Liver (tissue), 9 donors: Measurements from ENCODE around the gene SCAMP4. TPM values are rescaled to one million over a fixed set of nuclear protein-coding genes. Genes with fewer than 3 reads are reported as not detected.

Experiments
- DNase-seq: peaks from one replicate; pipeline ENCODE4 v3.0.0-alpha.2; 2017; ENCODE audit warnings: low spot score
- H3K27ac ChIP-seq, 2 donors: one replicate each; pipeline ENCODE4 v1.7.0; 2013; ENCODE audit warnings: inconsistent platforms in 2 of 2, low read length in 2 of 2, control low read depth in 1 of 2, low read depth in 1 of 2, mild to moderate bottlenecking in 1 of 2
- H3K27me3 ChIP-seq, 4 donors: one replicate each; pipeline versions ENCODE4 v1.6.1 to v1.7.0; 2013; ENCODE audit warnings: low read length in 3 of 4, inconsistent platforms in 1 of 4, mild to moderate bottlenecking in 1 of 4, moderate library complexity in 1 of 4; ENCODE audit not compliant: control insufficient read depth in 4 of 4, insufficient read depth in 4 of 4
- H3K36me3 ChIP-seq, 4 donors: one replicate each; pipeline versions ENCODE4 v1.6.1 to v1.7.0; 2013; ENCODE audit warnings: low read length in 3 of 4, mild to moderate bottlenecking in 3 of 4, low read depth in 1 of 4, moderate library complexity in 1 of 4; ENCODE audit not compliant: control insufficient read depth in 4 of 4, insufficient read depth in 3 of 4
- H3K4me1 ChIP-seq, 4 donors: one replicate each; pipeline versions ENCODE4 v1.6.1 to v1.7.0; 2013; ENCODE audit warnings: low read length in 3 of 4, mild to moderate bottlenecking in 3 of 4, moderate library complexity in 1 of 4; ENCODE audit not compliant: control insufficient read depth in 4 of 4, insufficient read depth in 4 of 4
- H3K4me3 ChIP-seq, 3 donors: one replicate each; pipeline versions ENCODE4 v1.6.1 to v1.7.0; 2013; ENCODE audit warnings: low read length in 3 of 3, control low read depth in 1 of 3, low read depth in 1 of 3, mild to moderate bottlenecking in 1 of 3
- H3K9ac ChIP-seq, 2 donors: one replicate each; pipeline ENCODE4 v1.7.0; 2013; ENCODE audit warnings: low read length in 2 of 2, mild to moderate bottlenecking in 2 of 2, moderate library complexity in 2 of 2, control low read depth in 1 of 2, low read depth in 1 of 2
- H3K9me3 ChIP-seq, 4 donors: one replicate each; pipeline versions ENCODE4 v1.6.1 to v1.7.0; 2013; ENCODE audit warnings: low read length in 3 of 4; ENCODE audit not compliant: control insufficient read depth in 4 of 4
- EGR1 ChIP-seq, 2 donors: IDR thresholded peaks; 2 replicates each; pipeline ENCODE4 v1.6.1; 2016 to 2018; ENCODE audit warnings: antibody characterized with exemption in 2 of 2, low read depth in 2 of 2
- FOXA1 ChIP-seq: IDR thresholded peaks from 2 replicates; pipeline ENCODE4 v1.6.1; 2016; ENCODE audit warnings: antibody characterized with exemption
- FOXA2 ChIP-seq: IDR thresholded peaks from 2 replicates; pipeline ENCODE4 v1.6.1; 2016; ENCODE audit warnings: antibody characterized with exemption
- GABPA ChIP-seq, 2 donors: IDR thresholded peaks in 1 of 2; conservative IDR thresholded peaks in 1 of 2; 2 replicates each; pipeline ENCODE4 v1.6.1; 2016; ENCODE audit warnings: antibody characterized with exemption in 2 of 2, mild to moderate bottlenecking in 1 of 2, moderate library complexity in 1 of 2
- HNF4A ChIP-seq, 2 donors: conservative IDR thresholded peaks; 2 replicates each; pipeline ENCODE4 v1.6.1; 2016; ENCODE audit warnings: antibody characterized with exemption in 2 of 2, mild to moderate bottlenecking in 2 of 2
- HNF4G ChIP-seq: IDR thresholded peaks from 2 replicates; pipeline ENCODE4 v1.6.1; 2016; ENCODE audit warnings: antibody characterized with exemption
- JUND ChIP-seq, 2 donors: IDR thresholded peaks; 2 replicates each; pipeline ENCODE4 v1.6.1; 2016; ENCODE audit warnings: antibody characterized with exemption in 2 of 2
- NR2F2 ChIP-seq: IDR thresholded peaks from 2 replicates; pipeline ENCODE4 v1.6.1; 2016; ENCODE audit warnings: antibody characterized with exemption
- RAD21 ChIP-seq, 2 donors: IDR thresholded peaks; 2 replicates each; pipeline ENCODE4 v1.6.1; 2016; ENCODE audit warnings: antibody characterized with exemption in 2 of 2, mild to moderate bottlenecking in 2 of 2
- REST ChIP-seq: IDR thresholded peaks from 2 replicates; pipeline ENCODE4 v1.6.1; 2016; ENCODE audit warnings: antibody characterized with exemption, mild to moderate bottlenecking
- RXRA ChIP-seq, 2 donors: IDR thresholded peaks; 2 replicates each; pipeline ENCODE4 v1.6.1; 2017 to 2018; ENCODE audit warnings: antibody characterized with exemption in 2 of 2, mild to moderate bottlenecking in 1 of 2
- SP1 ChIP-seq: IDR thresholded peaks from 2 replicates; pipeline ENCODE4 v1.6.1; 2018; ENCODE audit warnings: antibody characterized with exemption, mild to moderate bottlenecking
- TAF1 ChIP-seq: conservative IDR thresholded peaks from 2 replicates; pipeline ENCODE4 v1.6.1; 2016; ENCODE audit warnings: antibody characterized with exemption, mild to moderate bottlenecking
- YY1 ChIP-seq: IDR thresholded peaks from 2 replicates; pipeline ENCODE4 v1.6.1; 2016; ENCODE audit warnings: antibody characterized with exemption, mild to moderate bottlenecking
- ZBTB33 ChIP-seq: IDR thresholded peaks from 2 replicates; pipeline ENCODE4 v1.6.1; 2016; ENCODE audit warnings: antibody characterized with exemption
- WGBS: extraction: QIAGEN DNeasy Blood & Tissue Kit; methylation state at CpG from one replicate; pipeline ENCODE4 v1.1.7; 2013; 5-methylcytosine and 5-hydroxymethylcytosine counted together
- polyA plus RNA-seq, 2 donors: library from polyadenylated mRNA; stranded (reverse) in 1 of 2; unstranded in 1 of 2; fragments of 200-250 nt in 1 of 2; fragments of >200 nt in 1 of 2; fragmentation: Nextera tagmentation in 1 of 2; extraction: Ambion mirVana in 1 of 2; gene quantifications; one replicate each; pipeline versions ENCODE4 v1.2.1 to v1.2.3, GENCODE V29; 2013 to 2015
- total RNA-seq, 2 donors: library from RNA; depleted of rRNA; stranded (reverse); fragments of >200 nt; gene quantifications; one replicate each; pipeline ENCODE4 v1.2.3, GENCODE V29; 2014
- TF ChIP-seq, protein P1 (sequence below): IDR thresholded peaks from 2 replicates; pipeline ENCODE4 v1.6.1; 2016; ENCODE audit warnings: antibody characterized with exemption
- TF ChIP-seq, protein P2 (sequence below): fragments of 150-350 bp; IDR thresholded peaks from 2 replicates; pipeline ENCODE4 v1.5.1; 2017; ENCODE audit warnings: improper control_type of control experiment, low read depth, low read length; ENCODE audit not compliant: missing input control
- TF ChIP-seq, protein P3 (sequence below): IDR thresholded peaks from 2 replicates; pipeline ENCODE4 v1.6.1; 2016; ENCODE audit warnings: antibody characterized with exemption
- donor health status: healthy.
- donor health status: healthy.
- donor health status: healthy.
- donor health status: healthy.
- donor health status: healthy.

The SCAMP4 gene
- total and polyA plus RNA-seq, 4 donors: 13.0 to 22.1 (median 16.6) TPM

GRCh38 chr19:1896508-1896907 is 8.7 kb upstream of the SCAMP4 start (continued):
- TF ChIP-seq REST: no peak
- TF ChIP-seq SP1: no peak
- TF ChIP-seq FOXA1: no peak
- TF ChIP-seq, protein P1, sequence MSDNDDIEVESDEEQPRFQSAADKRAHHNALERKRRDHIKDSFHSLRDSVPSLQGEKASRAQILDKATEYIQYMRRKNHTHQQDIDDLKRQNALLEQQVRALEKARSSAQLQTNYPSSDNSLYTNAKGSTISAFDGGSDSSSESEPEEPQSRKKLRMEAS: no peak
- no peak for TF ChIP-seq HNF4G
- TF ChIP-seq JUND (IDR thresholded peaks at IDR 0.05): no peak

DNA sequence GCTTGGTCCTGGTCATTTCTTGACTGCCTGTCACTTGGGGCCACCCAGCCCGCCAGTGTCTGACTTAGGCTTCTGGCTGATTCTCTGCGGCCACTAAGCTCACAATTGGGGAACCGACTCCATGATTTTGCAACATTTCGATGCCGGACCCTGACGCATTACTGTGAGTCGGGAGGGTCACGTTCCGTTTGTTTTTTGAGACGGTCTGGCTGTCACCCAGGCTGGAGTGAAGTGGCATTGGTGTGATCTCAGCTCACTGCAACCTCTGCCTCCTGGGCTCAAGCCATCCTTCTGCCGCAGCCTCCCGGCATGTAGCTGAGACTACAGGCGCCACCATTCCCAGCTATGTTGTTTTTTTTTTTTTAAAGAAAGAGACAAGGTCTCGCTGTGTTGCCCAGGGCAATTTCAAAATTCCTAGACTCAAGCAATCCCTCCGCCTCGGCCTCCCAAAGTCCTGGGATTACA is 3.2 kb upstream of the SCAMP4 start:
- WGBS: 61% methylated on average over 16 of the region's 16 CpGs
- Histone ChIP-seq H3K9ac (no peak overlapping the region), H3K36me3 (no peaks in the 10 kb centered on the region), H3K27me3 (no peaks in the 10 kb centered on the region), H3K4me3 (no peak overlapping the region), H3K9me3 (no peaks in the 10 kb centered on the region), H3K4me1 (peaks cover 3 to 12% (median 7%) of the 10 kb centered on the region in 4 donors), H3K27ac (peak overlapping the region; percentile 48 to 56)
- TF ChIP-seq NR2F2 (no peak), JUND (IDR thresholded peaks at IDR 0.05) (peak in 1 of 2 donors; percentile 17), FOXA1 (no peak), ZBTB33 (peak; percentile 19), HNF4G (no peak), SP1 (peak; percentile 41), TAF1 (no peak), GABPA (IDR thresholded peaks at IDR 0.05 in 1 of 2, conservative IDR thresholded peaks at IDR 0.05 in 1 of 2) (no peak), REST (no peak), RXRA (IDR thresholded peaks at IDR 0.05) (peak; percentile 29 to 44), RAD21 (IDR thresholded peaks at IDR 0.05) (no peak), FOXA2 (no peak), YY1 (peak; percentile 85), HNF4A (conservative IDR thresholded peaks at IDR 0.05) (peak; percentile 27 to 31), EGR1 (IDR thresholded peaks at IDR 0.05; ENCODE audit: low read depth in 2 of 2) (no peak)
- TF ChIP-seq, protein P2, sequence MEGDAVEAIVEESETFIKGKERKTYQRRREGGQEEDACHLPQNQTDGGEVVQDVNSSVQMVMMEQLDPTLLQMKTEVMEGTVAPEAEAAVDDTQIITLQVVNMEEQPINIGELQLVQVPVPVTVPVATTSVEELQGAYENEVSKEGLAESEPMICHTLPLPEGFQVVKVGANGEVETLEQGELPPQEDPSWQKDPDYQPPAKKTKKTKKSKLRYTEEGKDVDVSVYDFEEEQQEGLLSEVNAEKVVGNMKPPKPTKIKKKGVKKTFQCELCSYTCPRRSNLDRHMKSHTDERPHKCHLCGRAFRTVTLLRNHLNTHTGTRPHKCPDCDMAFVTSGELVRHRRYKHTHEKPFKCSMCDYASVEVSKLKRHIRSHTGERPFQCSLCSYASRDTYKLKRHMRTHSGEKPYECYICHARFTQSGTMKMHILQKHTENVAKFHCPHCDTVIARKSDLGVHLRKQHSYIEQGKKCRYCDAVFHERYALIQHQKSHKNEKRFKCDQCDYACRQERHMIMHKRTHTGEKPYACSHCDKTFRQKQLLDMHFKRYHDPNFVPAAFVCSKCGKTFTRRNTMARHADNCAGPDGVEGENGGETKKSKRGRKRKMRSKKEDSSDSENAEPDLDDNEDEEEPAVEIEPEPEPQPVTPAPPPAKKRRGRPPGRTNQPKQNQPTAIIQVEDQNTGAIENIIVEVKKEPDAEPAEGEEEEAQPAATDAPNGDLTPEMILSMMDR: no peak
- TF ChIP-seq, protein P3, sequence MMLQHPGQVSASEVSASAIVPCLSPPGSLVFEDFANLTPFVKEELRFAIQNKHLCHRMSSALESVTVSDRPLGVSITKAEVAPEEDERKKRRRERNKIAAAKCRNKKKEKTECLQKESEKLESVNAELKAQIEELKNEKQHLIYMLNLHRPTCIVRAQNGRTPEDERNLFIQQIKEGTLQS: no peak
- TF ChIP-seq, protein P1: no peak
- no peak for DNase-seq
